ENCODE data around the gene CAV2. TPM values are rescaled to one million over a fixed set of nuclear protein-coding genes. Genes with fewer than 3 reads are reported as not detected.

CAV2 gene
- total RNA-seq, 1 donor from 2014 or later: 150 TPM

DNA sequence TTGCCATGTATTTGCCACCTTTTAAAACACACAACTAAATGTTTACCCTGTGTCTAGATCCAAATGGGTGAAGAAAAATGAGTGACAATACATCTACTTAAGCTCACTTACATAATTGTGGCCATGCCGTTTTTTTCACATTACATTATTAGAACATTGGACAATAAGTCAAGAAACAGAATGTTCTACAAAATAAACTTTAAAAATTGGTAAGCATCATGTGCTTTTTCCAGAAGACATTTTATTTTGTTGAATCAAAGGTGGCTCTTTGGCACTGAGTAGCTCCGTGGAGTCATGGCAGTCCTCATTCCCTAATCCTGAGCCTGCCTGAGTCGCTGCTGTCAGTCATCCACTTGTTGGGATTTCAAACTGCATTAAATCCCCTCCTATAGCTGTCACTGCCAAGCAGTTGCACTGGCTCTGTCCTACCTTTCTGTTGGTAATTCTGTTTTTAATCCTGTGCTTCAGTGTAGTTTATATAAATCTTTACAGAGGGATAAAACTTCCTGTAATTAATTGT, 57.6 kb downstream of the CAV2 start:
- TF ChIP-seq, protein P1, sequence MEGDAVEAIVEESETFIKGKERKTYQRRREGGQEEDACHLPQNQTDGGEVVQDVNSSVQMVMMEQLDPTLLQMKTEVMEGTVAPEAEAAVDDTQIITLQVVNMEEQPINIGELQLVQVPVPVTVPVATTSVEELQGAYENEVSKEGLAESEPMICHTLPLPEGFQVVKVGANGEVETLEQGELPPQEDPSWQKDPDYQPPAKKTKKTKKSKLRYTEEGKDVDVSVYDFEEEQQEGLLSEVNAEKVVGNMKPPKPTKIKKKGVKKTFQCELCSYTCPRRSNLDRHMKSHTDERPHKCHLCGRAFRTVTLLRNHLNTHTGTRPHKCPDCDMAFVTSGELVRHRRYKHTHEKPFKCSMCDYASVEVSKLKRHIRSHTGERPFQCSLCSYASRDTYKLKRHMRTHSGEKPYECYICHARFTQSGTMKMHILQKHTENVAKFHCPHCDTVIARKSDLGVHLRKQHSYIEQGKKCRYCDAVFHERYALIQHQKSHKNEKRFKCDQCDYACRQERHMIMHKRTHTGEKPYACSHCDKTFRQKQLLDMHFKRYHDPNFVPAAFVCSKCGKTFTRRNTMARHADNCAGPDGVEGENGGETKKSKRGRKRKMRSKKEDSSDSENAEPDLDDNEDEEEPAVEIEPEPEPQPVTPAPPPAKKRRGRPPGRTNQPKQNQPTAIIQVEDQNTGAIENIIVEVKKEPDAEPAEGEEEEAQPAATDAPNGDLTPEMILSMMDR (IDR thresholded peaks at IDR 0.05; ENCODE audit: insufficient read depth, low read length, severe bottlenecking): no peak
- Histone ChIP-seq H3K4me3 (ENCODE audit: low read depth, low read length) (no peak overlapping the region), H3K27me3 (ENCODE audit: control insufficient read depth, insufficient read depth, low read length) (no peaks in the 10 kb centered on the region), H3K36me3 (ENCODE audit: control insufficient read depth, insufficient read depth, low read length) (peaks cover 13% of the 10 kb centered on the region)
- DNase-seq (ENCODE audit: low read depth) (no peak), FAIRE-seq (no peak)

DNA sequence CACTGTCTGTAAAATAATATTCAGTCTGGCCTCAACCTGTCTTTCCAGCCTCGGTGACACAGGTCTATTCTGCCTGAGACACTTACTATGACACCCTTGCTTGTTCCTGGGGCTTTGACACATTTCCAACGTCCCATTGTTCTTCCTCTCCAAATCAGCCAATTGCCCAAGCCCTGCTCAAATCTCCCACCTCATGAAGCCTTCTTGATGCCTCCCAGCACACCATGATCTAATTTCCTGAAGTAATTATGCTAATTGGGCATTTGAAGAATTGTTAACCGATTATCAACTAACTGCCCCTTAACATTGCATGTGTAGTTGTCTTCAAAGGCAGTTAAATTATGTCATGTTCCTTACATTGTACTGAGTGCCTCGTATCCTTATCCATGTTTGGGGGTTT, 58.4 kb downstream of the CAV2 start:
- Histone ChIP-seq H3K36me3 (ENCODE audit: control insufficient read depth, insufficient read depth, low read length) (peaks cover 12% of the 10 kb centered on the region), H3K4me3 (ENCODE audit: low read depth, low read length) (no peak overlapping the region), H3K27me3 (ENCODE audit: control insufficient read depth, insufficient read depth, low read length) (no peaks in the 10 kb centered on the region)
- TF ChIP-seq, protein P1 (IDR thresholded peaks at IDR 0.05; ENCODE audit: insufficient read depth, low read length, severe bottlenecking): no peak
- FAIRE-seq: no peak
- DNase-seq (ENCODE audit: low read depth): no peak

Other genes starting within 250 kb of the CAV2 start
- gene CAV1, start 25.3 kb downstream of the CAV2 start, total RNA-seq: 91.5 and 157 TPM in 2 replicates
- 135 and 156 TPM in 2 replicates for gene MET, start 172.5 kb downstream of the CAV2 start, total RNA-seq